GM12872 (cell line): Measurements from ENCODE around the gene GPR15.

Experiments
- TF ChIP-seq, protein P1 (sequence below): IDR thresholded peaks from 3 replicates; pipeline ENCODE4 v1.5.1; 2011; ENCODE audit warnings: low read depth, mild to moderate bottlenecking, low read length, moderate library complexity; ENCODE audit not compliant: insufficient read depth

The GPR15 gene

DNA sequence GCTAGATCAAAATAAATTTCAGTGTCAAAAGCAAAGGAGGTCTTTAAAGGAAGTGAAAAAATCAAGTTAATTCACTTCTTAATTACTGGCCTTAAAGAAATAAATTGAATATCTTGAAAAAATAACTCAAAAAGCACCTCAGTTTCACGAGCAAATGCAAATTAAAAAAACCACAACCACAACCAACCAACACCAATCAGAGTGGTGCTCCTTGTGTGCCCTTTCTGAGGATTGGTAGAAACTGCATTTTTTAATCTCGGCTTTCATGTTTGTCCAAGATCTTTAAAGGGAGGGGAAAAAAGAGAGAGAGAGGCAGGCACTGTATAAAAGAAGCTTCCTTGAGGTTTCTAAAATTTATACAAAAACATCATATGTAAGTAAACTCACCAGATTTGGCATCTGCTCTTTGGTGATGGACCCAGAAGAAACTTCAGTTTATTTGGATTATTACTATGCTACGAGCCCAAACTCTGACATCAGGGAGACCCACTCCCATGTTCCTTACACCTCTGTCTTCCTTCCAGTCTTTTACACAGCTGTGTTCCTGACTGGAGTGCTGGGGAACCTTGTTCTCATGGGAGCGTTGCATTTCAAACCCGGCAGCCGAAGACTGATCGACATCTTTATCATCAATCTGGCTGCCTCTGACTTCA is at the start of gene GPR15:
Gene GPR15, plus strand, starts transcription at position 357 of the 653 bp plus-strand sequence. Its CDS starts 56 bp downstream, at position 413.
- TF ChIP-seq, protein P1, sequence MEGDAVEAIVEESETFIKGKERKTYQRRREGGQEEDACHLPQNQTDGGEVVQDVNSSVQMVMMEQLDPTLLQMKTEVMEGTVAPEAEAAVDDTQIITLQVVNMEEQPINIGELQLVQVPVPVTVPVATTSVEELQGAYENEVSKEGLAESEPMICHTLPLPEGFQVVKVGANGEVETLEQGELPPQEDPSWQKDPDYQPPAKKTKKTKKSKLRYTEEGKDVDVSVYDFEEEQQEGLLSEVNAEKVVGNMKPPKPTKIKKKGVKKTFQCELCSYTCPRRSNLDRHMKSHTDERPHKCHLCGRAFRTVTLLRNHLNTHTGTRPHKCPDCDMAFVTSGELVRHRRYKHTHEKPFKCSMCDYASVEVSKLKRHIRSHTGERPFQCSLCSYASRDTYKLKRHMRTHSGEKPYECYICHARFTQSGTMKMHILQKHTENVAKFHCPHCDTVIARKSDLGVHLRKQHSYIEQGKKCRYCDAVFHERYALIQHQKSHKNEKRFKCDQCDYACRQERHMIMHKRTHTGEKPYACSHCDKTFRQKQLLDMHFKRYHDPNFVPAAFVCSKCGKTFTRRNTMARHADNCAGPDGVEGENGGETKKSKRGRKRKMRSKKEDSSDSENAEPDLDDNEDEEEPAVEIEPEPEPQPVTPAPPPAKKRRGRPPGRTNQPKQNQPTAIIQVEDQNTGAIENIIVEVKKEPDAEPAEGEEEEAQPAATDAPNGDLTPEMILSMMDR = no peak

DNA sequence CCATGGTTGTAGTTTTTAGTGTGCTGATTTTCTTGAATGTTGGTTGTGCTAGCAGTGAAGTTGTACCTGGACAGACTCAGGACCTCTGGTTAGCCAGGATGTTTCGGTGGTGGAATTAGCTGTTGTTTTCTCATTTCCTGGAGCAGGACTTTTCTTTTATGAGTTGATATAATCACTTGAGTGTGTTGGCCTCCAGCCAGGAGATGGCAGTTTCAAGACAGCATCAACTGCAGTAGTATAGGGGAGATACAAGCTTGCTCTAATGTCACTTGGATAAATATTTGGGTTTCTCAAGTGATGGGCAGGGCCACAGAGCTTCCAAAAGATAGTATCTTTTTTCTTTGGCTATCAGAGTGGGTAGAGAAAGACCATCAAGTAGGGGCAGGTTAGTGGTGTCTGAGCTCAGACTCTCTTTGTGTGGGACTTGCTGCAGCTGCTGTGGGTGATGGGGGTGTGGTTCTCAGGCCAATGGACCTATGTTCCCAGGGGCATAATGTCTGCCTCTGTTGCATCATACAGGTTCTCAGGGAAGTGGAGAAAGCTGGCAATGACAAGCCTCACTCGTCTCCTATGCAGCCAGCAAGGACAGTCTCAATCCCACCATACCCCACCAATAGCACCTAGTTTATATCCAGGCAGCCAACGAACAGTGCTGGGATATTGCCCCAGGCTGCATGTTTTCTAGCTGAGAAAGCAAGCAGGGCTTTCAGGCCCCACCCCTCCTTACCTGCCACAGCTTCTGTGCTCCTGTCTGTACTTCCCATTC is 48.9 kb upstream of the GPR15 start:
- TF ChIP-seq, protein P1 = no peak

DNA sequence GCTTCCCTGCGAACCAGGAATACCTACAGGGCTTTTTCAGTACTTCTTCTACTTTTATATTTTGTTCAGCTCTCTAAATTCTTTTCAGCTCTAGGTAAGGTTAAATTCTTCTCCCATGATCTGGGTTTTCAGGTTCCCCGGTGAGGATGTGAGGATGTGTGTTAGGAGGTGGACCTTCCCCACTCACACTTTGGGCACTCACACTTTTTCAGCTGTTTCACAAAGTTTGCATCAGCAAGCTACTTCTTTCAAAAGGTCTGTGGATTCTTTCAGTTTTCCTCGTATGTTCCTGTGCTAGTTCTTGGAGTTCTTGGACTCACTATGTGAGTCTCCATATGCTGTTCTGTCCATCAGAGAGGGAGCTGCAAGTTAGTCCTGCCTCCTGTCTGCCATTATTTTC is 48.2 kb upstream of the GPR15 start:
- TF ChIP-seq, protein P1 = no peak

DNA sequence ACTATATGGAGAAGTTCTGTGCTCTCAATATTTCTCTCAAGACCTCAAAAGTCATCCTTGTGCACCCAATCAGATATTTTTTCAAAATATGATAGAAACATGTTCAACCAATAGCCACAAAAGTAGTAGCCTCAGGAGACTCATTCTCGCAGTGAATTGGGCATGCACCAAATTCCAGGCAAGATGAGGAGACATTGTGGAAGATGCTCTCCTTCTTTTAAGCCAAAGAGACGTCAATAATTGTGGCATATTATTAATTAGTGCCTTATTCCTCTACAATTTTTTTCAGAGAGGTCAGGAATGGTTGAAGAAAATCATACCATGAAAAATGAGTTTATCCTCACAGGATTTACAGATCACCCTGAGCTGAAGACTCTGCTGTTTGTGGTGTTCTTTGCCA is 34.4 kb upstream of the GPR15 start, which contains the start of gene OR5K2:
Gene OR5K2, plus strand, starts transcription at position 301 of the 400 bp plus-strand sequence. Its CDS starts 0 bp downstream, at position 301.
- TF ChIP-seq, protein P1 = no peak

DNA sequence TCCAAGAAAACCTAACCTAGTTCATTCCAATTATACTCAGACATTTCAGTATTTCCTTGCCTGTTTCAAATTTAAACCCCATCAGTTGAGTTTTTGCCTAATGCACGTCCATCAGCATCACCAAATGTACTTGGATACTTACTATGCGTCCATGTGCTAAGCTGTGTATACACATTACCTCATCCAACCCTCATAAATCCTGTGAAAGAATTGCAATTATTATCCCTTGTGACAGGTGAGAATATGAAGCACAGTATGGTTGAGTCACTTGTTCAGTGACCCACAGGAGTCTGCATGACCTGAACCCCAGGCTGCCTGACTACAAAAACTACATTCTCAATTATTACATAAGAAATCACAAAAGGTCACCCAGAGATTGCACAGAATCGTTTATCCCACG is 31.8 kb upstream of the GPR15 start:
- TF ChIP-seq, protein P1 = no peak

DNA sequence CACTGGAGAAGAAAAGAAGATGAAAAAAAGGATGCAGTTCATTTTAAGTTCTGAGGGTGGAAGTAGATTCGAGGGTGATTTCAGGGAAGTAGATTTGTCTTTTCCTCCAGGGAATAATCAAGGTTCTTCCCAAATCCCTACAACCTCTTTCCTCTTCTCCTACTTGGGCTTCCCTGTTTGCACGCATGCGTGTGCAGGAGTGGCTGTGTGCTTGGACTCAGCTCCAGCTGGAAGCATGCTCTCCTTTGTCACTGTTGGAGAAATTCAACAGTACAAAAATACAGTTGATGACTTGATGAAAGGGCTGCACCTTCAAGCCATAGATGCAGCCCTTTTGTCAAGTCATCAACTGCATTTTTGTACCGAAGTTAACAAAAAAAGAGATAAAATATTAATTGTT is 30.5 kb upstream of the GPR15 start:
- TF ChIP-seq, protein P1 = no peak

DNA sequence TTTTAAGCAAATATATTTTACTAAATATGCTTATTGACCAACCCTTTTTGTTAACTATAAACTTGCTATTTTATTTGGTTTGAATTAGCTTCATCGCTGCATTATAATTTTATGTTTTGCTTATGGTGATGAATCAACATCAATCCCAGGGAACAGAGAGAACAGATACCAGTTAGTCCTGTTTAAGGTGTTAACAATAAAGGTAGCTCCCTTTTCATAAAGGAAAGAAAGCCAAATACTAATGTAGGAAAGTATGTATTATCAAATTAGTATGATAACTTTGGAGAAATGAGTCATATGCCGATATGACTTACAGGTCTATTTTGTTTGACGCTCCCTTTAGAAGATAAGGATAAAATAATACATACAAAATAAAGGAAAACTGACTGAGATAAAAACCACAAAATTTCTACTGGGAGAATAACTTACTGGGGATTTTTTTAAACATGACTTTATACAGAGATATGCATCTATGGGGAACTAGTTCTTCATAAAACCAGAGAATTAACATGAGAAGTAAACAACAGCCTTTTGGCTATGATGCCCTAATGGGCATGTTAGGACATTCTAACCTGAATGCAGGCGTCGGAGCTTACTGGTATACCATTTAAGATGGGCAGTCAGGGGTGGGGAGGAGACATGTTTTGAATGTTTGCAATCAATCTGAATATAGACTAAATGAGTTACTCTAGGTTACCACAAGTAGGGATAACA is 29.8 kb upstream of the GPR15 start:
- TF ChIP-seq, protein P1 = no peak
